Neuronal stem cell (in vitro differentiated cells): ENCODE data around the gene DOCK11.

ENCODE experiments used
- DNase-seq: peaks from one replicate; pipeline ENCODE4 v3.0.0-alpha.2; 2013; ENCODE audit warnings: low spot score
- H2AFZ ChIP-seq: one replicate; pipeline ENCODE4 v1.6.1; 2013; ENCODE audit warnings: mild to moderate bottlenecking, low read length, inconsistent platforms
- H2AK5ac ChIP-seq: 2 replicates; pipeline ENCODE4 v1.6.1; 2013; ENCODE audit warnings: low read depth, mild to moderate bottlenecking, inconsistent platforms, low read length, moderate library complexity, mixed read lengths
- H2BK120ac ChIP-seq: 2 replicates; pipeline ENCODE4 v1.6.1; 2013; ENCODE audit warnings: low read depth, mild to moderate bottlenecking, inconsistent platforms, low read length, moderate library complexity, mixed read lengths
- H2BK12ac ChIP-seq: one replicate; pipeline ENCODE4 v1.6.1; 2013; ENCODE audit warnings: low read length, inconsistent platforms
- H2BK15ac ChIP-seq: 2 replicates; pipeline ENCODE4 v1.6.1; 2013; ENCODE audit warnings: mild to moderate bottlenecking, low read length, inconsistent platforms, mixed read lengths
- H2BK5ac ChIP-seq: one replicate; pipeline ENCODE4 v1.6.1; 2013; ENCODE audit warnings: inconsistent platforms, mild to moderate bottlenecking, low read length, moderate library complexity
- H3K14ac ChIP-seq: one replicate; pipeline ENCODE4 v1.6.1; 2013; ENCODE audit warnings: low read length, inconsistent platforms
- H3K18ac ChIP-seq: 2 replicates; pipeline ENCODE4 v1.6.1; 2013; ENCODE audit warnings: low read length, inconsistent platforms
- H3K23ac ChIP-seq: 2 replicates; pipeline ENCODE4 v1.6.1; 2013; ENCODE audit warnings: low read depth, mild to moderate bottlenecking, mixed read lengths, low read length, inconsistent platforms; ENCODE audit not compliant: poor library complexity
- H3K27ac ChIP-seq: replicated peaks from 3 replicates; pipeline ENCODE4 v1.5.1; 2013; ENCODE audit warnings: low read length, inconsistent platforms
- H3K27me3 ChIP-seq, 3 experiments: 2 replicates each; pipeline ENCODE4 v1.6.1; 2013; ENCODE audit warnings: low read length in 3 of 3, mild to moderate bottlenecking in 2 of 3, inconsistent platforms in 1 of 3, low read depth in 1 of 3, mixed read lengths in 1 of 3, moderate library complexity in 1 of 3; ENCODE audit not compliant: control insufficient read depth in 3 of 3, insufficient read depth in 3 of 3
- H3K36me3 ChIP-seq, 2 donors: replicated peaks in 1 of 2; 2 replicates each; pipeline ENCODE4 v1.6.1; 2013; ENCODE audit warnings: low read length in 2 of 2; ENCODE audit not compliant: control insufficient read depth in 2 of 2, insufficient read depth in 2 of 2
- H3K4ac ChIP-seq: 2 replicates; pipeline ENCODE4 v1.6.1; 2013; ENCODE audit warnings: inconsistent platforms, mild to moderate bottlenecking, low read length, moderate library complexity
- H3K4me1 ChIP-seq, 2 donors: 1 replicate in 1 of 2; 2 replicates in 1 of 2; pipeline ENCODE4 v1.6.1; 2013; ENCODE audit warnings: low read length in 2 of 2, low read depth in 1 of 2; ENCODE audit not compliant: control insufficient read depth in 2 of 2, insufficient read depth in 1 of 2
- H3K4me2 ChIP-seq: one replicate; pipeline ENCODE4 v1.6.1; 2013; ENCODE audit warnings: mild to moderate bottlenecking, low read length, inconsistent platforms; ENCODE audit not compliant: insufficient read depth, poor library complexity, severe bottlenecking
- H3K4me3 ChIP-seq, 2 donors: 2 replicates each; pipeline ENCODE4 v1.5.1; 2013; ENCODE audit warnings: low read length in 2 of 2, mild to moderate bottlenecking in 2 of 2, inconsistent platforms in 1 of 2, moderate library complexity in 1 of 2
- H3K79me1 ChIP-seq: one replicate; pipeline ENCODE4 v1.6.1; 2013; ENCODE audit warnings: low read depth, mild to moderate bottlenecking, inconsistent platforms, low read length, moderate library complexity
- H3K9ac ChIP-seq: one replicate; pipeline ENCODE4 v1.6.1; 2013; ENCODE audit warnings: mild to moderate bottlenecking, low read depth, low read length, inconsistent platforms; ENCODE audit not compliant: poor library complexity
- H3K9me3 ChIP-seq, 2 donors: replicated peaks in 1 of 2; 2 replicates each; pipeline versions ENCODE3 to v1.6.1; 2013; ENCODE audit warnings: low read length in 2 of 2, mild to moderate bottlenecking in 2 of 2, inconsistent platforms in 1 of 2, low read depth in 1 of 2, mixed read lengths in 1 of 2, moderate library complexity in 1 of 2; ENCODE audit not compliant: control insufficient read depth in 2 of 2, insufficient read depth in 1 of 2
- H4K8ac ChIP-seq: one replicate; pipeline ENCODE4 v1.6.1; 2013; ENCODE audit warnings: low read depth, mild to moderate bottlenecking, inconsistent platforms, low read length, moderate library complexity
- H4K91ac ChIP-seq: one replicate; pipeline ENCODE4 v1.6.1; 2013; ENCODE audit warnings: low read length, low read depth, mild to moderate bottlenecking, inconsistent platforms; ENCODE audit not compliant: poor library complexity
- WGBS, 2 donors: extraction: QIAGEN DNeasy Blood & Tissue Kit; methylation state at CpG; one replicate each; pipeline ENCODE4 v1.1.7; 2013; ENCODE audit warnings: missing lambda C conversion rate in 2 of 2, mixed read lengths in 1 of 2; ENCODE audit not compliant: insufficient read length in 2 of 2, insufficient replicate concordance in 1 of 2; ENCODE audit errors: extremely low coverage in 2 of 2; 5-methylcytosine and 5-hydroxymethylcytosine counted together

Gene DOCK11

DNA sequence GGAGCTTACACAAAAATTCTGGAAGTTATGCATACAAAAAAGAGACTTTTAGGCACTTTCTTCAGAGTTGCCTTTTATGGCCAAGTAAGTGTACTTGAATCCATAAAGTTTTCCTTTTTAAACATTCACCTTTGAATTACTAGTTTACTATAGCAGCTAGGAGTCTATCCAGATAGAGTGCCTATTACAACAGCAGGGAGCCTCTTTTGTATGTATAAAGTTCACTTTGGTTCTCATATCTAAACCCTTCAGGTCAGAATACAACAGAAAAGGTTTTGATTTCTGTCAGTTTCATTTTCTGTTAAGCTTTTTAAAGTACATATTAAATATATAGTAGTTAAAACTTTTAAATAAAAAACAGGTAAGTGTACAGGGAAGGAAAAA, 180.3 kb downstream of the DOCK11 start:
- Histone ChIP-seq H2AFZ (no peak overlapping the region), H4K91ac (no peak overlapping the region), H3K4me1 (no peaks in the 10 kb centered on the region), H3K4me2 (no peak overlapping the region), H2BK120ac (no peak overlapping the region), H3K9ac (no peak overlapping the region), H3K9me3 (no peaks in the 10 kb centered on the region), H3K23ac (no peak overlapping the region), H2BK15ac (no peak overlapping the region), H3K18ac (no peak overlapping the region), H3K27ac (no peak overlapping the region), H3K4me3 (no peak overlapping the region), H4K8ac (no peak overlapping the region), H3K79me1 (no peaks in the 10 kb centered on the region), H3K27me3 (no peaks in the 10 kb centered on the region), H2AK5ac (no peak overlapping the region), H2BK5ac (no peak overlapping the region), H3K14ac (no peak overlapping the region), H2BK12ac (no peak overlapping the region), H3K36me3 (peaks cover 0 to 2% of the 10 kb centered on the region in 2 donors), H3K4ac (no peak overlapping the region)
- DNase-seq, result no peak

DNA sequence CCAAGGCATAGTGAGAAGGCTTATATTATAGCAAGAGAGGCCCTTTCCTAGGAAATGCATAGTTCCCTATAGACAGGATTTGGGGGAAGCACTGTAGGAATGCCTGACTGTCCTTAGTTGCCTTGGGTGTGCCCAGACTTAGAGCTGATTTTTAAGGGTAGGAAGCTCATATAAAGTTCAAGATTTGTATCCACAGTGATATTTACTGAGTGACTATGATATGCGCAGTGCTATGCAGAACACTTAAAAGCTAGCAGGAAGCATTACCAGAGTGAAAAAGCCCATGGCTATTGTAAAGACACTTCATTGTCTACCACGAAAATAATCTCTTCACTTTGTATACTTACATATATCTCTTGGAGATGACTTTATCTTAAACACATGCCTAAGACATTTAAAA, 181.7 kb downstream of the DOCK11 start:
- no CpG with 5 or more reads among the region's 2 CpGs for WGBS, 2 donors
- Histone ChIP-seq H2BK15ac (no peak overlapping the region), H2BK5ac (no peak overlapping the region), H3K18ac (no peak overlapping the region), H2BK120ac (no peak overlapping the region), H4K8ac (no peak overlapping the region), H3K23ac (no peak overlapping the region), H2AK5ac (no peak overlapping the region), H3K36me3 (peaks cover 0 to 2% of the 10 kb centered on the region in 2 donors), H3K4ac (no peak overlapping the region), H4K91ac (no peak overlapping the region), H3K27me3 (no peaks in the 10 kb centered on the region), H3K9ac (no peak overlapping the region), H3K27ac (no peak overlapping the region), H3K4me3 (no peak overlapping the region), H2AFZ (no peak overlapping the region), H2BK12ac (no peak overlapping the region), H3K4me1 (no peaks in the 10 kb centered on the region), H3K79me1 (no peaks in the 10 kb centered on the region), H3K4me2 (no peak overlapping the region), H3K14ac (no peak overlapping the region), H3K9me3 (no peaks in the 10 kb centered on the region)
- DNase-seq, result no peak

DNA sequence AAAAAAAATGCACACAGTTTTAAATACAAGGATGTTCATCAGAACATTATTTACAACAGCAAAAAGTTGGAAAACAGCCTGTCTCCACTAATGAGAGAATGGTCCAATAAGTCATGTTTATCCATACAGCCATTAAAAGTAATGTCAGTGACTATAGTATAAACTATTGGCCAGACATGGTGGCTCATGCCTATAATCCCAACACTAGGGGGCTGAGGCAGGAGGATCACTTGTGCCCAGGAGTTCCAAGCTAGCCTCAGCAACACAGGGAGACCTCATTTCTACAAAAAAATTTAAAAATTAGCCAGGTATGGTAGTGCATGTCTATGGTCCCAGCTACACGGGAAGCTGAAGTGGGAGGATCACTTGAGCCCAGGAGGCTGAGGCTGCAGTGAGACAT, 183.7 kb downstream of the DOCK11 start:
- Histone ChIP-seq H3K18ac (no peak overlapping the region), H2AFZ (no peak overlapping the region), H4K91ac (no peak overlapping the region), H3K79me1 (no peaks in the 10 kb centered on the region), H3K14ac (no peak overlapping the region), H3K4me2 (no peak overlapping the region), H4K8ac (no peak overlapping the region), H2BK15ac (no peak overlapping the region), H2AK5ac (no peak overlapping the region), H2BK12ac (no peak overlapping the region), H3K36me3 (peaks cover 0 to 2% of the 10 kb centered on the region in 2 donors), H2BK5ac (no peak overlapping the region), H3K9ac (no peak overlapping the region), H3K27me3 (no peaks in the 10 kb centered on the region), H3K4me3 (no peak overlapping the region), H3K4me1 (no peaks in the 10 kb centered on the region), H3K4ac (no peak overlapping the region), H3K23ac (no peak overlapping the region), H3K9me3 (no peaks in the 10 kb centered on the region), H3K27ac (no peak overlapping the region), H2BK120ac (no peak overlapping the region)
- DNase-seq, result no peak
- no CpG with 5 or more reads among the region's 1 CpG for WGBS, 2 donors

DNA sequence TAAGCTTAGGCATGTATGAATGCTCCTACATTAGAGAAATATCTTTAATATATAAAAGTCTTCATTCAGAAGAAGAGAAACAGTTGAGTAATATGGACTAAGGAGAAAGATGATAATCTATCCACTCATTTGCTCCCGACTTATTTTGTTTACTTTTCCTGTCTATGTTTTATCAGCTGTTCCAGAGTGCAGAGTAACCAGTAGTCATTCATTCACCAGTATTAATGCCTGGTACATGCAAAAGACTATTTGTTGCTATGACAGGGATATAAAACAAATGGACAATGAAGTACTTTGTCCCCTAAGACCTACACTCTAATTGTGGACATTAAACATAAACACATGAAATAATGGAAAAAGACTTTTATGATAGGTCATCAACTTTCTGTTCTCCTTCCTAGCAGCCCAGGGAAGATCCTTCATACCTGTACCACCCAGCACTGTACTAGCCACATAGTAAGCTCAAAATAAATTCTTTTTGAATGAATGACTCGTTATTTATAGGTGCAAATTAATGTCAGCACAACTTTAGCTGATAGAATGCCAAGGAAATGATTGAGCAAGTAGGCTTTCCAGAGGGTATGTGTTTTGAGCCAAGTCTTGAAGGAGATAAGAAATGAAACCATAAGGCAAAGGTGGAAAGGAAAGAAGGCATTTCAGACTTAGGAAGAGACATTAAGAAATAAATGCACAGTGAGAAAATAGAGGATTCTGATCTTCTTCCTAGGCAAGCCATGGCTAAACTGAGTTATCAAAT, 186.8 kb downstream of the DOCK11 start:
- no peak overlapping the region for H2BK120ac ChIP-seq

More for the DNA sequence above, 186.8 kb downstream of the DOCK11 start:
- Histone ChIP-seq H3K9me3 (no peaks in the 10 kb centered on the region), H2BK5ac (no peak overlapping the region), H3K27me3 (no peaks in the 10 kb centered on the region), H4K91ac (no peak overlapping the region), H3K14ac (no peak overlapping the region), H3K27ac (no peak overlapping the region), H3K9ac (no peak overlapping the region), H2BK15ac (no peak overlapping the region), H3K23ac (no peak overlapping the region), H3K4ac (no peak overlapping the region), H2AK5ac (no peak overlapping the region), H3K4me1 (no peaks in the 10 kb centered on the region), H3K18ac (no peak overlapping the region), H3K4me3 (no peak overlapping the region), H3K36me3 (no peaks in the 10 kb centered on the region), H2AFZ (no peak overlapping the region), H2BK12ac (no peak overlapping the region), H4K8ac (no peak overlapping the region), H3K79me1 (no peaks in the 10 kb centered on the region), H3K4me2 (no peak overlapping the region)
- WGBS, 2 donors, result no CpG with 5 or more reads among the region's 2 CpGs
- no peak for DNase-seq
